GM21529 (cell line): Measurements from ENCODE around the gene PDZRN3.

Experiments used
- ATAC-seq: cut with Tn5 transposase; IDR thresholded peaks from one replicate; pipeline ENCODE4 v1.9.1; 2021; ENCODE audit not compliant: unreplicated experiment

PDZRN3 gene

GRCh38 chr3:73498764-73499622 lies 125.7 kb downstream of the PDZRN3 start:
- ATAC-seq, result peak; percentile 47

GRCh38 chr3:73497646-73498406 lies 126.9 kb downstream of the PDZRN3 start:
- no peak for ATAC-seq

- no peak for ATAC-seq
Observed at GRCh38 chr3:73493543-73494308, 131.0 kb downstream of the PDZRN3 start.

DNA sequence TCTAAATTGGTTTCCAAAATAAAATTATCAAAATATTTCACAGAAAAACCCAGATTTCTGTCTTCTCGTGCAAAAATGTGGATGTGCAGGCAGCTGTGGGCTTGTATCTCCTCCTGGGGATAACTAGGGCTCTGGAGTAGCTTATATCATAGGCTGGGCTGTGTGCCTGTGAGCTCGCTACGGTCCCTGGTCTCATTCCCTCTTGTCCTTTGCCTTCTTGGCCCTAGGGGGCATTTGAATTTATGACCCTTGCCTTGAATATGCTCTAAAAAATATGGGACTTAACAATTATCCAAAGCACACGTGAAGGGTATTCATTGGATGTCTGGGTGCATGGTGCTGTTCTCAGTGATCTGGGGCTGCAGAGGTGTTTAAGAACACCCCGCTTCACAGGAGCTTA lies 132.6 kb downstream of the PDZRN3 start:
- no peak for ATAC-seq

- no peak for ATAC-seq
Observed at GRCh38 chr3:73491287-73491662, 133.5 kb downstream of the PDZRN3 start.

- no peak for ATAC-seq
Observed at GRCh38 chr3:73490453-73491286, 134.1 kb downstream of the PDZRN3 start.

DNA sequence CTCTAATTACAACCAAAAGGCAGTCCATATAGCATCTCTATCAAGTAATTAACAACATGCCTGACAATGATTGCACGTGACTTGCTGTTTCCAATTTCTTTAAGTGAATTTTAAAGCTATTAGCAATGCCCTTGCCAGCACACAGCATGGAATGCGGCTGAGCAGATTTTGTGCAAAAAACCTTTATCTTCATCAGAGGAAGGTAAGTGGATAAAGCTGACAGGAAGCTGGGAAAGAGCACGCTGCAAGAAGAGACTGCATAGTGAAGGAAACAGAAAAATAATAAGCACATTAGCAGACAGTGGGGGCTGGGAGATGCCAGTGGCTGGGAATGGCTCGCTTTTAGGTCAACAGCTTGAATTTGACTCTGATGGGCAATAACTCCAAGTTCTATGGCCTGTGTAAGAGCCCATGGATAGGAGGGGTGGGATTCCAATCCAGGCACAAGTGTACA lies 138.8 kb downstream of the PDZRN3 start:
- no peak for ATAC-seq

GRCh38 chr3:73484656-73485248 lies 140.0 kb downstream of the PDZRN3 start:
- ATAC-seq, result peak; percentile 93

- no peak for ATAC-seq
Observed at GRCh38 chr3:73481888-73482287, 142.9 kb downstream of the PDZRN3 start.

GRCh38 chr3:73480187-73480672 lies 144.5 kb downstream of the PDZRN3 start:
- ATAC-seq, result no peak

- no peak for ATAC-seq
Observed at GRCh38 chr3:73479325-73479724, 145.4 kb downstream of the PDZRN3 start.

DNA sequence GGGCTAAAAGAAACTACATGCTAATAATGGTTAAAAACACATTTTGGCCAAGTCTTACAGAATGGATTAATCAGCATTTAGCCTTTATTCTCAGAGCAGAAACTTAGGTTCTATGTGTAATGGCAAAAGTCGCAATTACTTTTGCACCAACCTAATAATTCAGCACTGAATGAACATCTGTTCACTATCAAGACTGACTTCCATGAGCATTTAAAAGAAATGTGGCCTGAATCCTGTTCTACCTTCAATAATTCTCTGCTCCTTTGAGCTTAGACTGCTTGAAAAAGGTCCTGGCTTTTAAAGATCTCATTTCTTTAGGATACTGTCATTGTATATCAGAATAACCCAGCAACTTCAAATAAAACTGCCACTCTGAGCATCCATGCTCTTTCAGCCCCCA lies 145.9 kb downstream of the PDZRN3 start:
- no peak for ATAC-seq

DNA sequence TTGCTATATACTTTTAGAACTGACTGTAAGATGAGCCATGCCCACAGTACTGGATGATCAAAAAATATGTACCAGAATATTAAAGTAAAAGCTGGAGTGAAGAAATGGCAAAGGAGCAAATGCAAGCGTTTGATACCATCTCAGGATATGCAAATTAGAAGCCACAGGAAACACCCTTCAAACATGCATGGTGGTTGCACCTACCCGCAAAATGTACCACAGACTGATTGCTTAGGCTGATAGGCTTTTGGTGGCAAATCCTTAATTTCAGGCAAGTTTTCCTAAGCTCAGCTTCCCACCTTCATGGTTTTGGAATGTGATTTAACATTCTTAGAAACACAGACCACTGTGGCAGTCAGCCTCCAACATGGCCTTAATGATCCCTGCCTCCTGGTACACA lies 149.0 kb downstream of the PDZRN3 start:
- no peak for ATAC-seq

DNA sequence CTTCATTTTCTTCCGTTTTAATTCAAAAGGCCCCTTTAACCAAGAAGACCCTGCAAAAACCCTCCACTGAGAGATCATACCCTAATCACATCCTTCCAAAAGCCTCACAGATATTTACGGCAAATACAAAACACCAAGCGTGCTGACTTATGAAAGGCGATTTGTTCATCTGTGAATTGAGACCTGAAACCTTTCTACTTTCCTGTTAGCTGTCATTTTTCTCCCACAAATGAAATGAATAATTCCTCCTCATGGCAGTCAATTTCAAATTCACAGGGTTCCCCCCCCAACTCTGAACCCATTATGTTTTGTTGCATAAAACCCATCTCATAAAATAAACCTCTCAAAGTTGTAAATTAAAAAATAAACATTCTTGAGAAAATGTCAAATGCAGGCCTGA lies 149.6 kb downstream of the PDZRN3 start:
- no peak for ATAC-seq

GRCh38 chr3:73474619-73475018 lies 150.1 kb downstream of the PDZRN3 start:
- no peak for ATAC-seq

GRCh38 chr3:73473898-73474416 lies 150.8 kb downstream of the PDZRN3 start:
- no peak for ATAC-seq

DNA sequence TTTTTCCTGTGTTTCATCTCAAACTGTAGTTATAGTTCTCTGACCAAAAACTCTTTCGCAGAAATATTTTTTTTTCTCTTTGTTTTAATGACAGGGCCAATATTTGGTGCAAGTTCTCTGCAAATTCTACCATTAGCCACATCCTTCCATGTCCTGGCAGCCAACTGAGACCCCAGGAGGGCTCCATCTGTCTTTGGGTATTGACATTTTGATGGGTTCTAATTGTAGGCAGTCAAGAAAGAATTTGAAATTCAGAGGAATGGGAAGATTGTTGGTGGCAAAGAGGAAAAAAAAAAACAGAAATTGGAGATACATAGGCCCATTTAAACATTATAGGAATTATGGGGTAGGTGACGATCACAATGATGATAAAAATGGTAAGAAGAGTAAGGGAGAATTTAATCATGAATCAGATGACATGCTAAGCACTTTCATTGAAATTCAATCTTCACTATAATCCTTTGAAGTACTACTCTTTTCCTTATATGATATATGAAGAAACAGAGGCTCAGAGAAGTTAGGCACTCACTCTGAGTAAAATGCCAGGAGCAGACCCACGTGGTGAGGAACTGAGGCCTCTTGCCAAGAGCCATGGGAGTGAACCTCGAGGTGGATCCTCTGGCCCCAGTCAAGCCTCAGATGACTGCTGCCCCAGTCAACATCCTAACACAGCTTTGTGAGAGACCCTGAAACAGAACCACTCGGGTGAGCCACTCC lies 151.4 kb downstream of the PDZRN3 start:
- no peak for ATAC-seq

DNA sequence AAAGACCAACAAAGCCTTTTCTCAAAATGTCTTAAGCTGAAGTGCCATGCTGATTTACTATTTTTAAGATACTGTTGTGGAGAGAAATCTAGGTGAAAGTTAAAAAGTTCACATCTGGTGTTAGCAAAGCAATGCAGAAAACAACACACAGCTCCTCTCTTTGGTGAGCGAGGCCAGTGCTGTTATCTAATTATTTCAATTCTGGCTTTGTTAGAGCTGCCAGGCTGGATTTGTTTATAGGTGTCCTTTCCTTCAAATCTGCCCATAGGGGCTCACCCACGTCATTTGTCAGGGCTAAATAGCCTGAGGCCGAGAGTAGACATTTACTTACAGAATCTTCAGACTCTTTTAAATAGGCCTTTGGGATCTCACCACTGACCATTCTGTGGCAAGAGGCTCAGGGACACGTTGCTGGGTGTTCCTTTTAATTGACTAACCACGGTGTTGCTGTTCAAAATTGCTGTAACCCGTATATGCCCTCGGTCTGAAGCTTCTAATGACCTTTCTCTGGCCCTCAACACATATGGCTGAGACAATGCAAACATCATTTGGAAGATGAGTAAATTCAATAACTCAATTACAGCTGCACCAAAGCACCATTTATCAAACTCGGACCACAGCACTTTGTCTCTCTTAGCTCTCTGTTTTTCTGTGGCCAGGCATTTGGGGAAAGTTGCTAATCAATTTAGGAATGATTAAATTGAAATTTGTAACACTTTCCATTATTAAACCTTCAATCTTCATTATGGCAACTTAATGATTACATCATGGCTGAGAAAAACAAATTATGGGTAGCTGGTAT lies 152.6 kb downstream of the PDZRN3 start:
- ATAC-seq, result no peak
